DMS153 (cell line): ENCODE measurements around the gene DEFB108B.
"Not testable (repeated sequence)": the region's sequence is repeated elsewhere in the genome, so short reads cannot be mapped to it uniquely, and the experiment has no call there.

Experiments
- DNase-seq: peaks from one replicate; lab custom pipeline; 2025; lab: John Stamatoyannopoulos, UW

The DEFB108B gene

DNA sequence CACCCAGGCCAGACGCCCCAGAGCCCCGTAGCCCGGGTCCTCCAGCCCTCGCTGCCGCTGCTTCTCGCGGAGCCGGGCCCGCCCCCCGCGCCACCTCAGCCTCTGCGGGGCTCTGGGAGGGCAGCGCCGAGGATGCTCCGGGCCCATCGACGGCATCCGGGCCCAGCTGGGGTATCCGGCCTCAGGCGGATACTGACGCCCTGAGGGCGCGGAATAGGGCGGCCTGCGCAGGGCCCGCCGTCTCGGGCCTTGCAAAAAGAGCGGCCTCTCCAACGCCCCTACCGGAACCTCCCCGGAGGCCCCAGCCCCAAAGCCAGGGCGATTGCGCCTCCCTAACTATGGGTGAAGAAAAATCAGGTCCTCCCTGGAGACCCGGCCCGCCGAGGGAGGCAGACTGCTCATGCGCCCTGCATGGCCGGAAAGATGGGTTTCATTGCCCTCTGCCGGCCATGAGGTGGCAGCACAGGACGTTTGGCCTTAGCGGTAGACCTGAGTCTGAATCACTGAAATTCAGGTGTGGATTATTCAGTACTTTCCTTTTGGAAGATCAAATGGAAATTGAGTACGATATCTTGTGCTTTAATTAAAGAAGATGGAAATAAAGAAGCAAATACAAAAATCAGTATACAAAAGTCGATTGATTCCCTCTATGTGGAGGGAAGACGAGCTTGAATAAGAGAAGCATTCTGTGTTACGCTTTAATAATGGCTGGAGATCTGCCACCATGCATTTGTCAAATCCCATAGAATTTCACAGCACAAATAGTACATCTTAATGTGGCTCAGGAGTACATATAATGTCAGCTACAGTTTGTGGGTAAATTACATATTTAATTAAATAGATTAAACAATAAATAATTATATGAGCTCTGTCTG, 19.3 kb upstream of the DEFB108B start:
- DNase-seq = peak; percentile 52

DNA sequence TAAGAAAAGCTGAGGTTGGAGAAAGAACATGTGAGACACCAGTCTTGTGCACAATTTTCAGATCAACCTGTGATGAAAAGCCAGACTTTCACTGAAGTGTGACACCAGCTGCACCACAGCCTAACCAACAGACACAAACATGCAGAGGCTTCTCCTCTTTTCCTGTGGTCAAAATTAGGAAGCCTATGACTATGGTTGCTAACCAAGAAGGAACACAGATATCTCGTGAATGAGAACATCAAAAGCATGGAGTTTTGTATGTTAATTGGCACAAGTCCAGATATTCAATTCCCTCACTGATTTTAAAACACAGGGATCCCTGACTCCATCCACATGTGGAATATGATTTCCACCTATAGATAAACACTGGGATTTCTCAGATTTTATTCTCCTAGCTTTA, 11.5 kb upstream of the DEFB108B start:
- DNase-seq = not testable (repeated sequence)

DNA sequence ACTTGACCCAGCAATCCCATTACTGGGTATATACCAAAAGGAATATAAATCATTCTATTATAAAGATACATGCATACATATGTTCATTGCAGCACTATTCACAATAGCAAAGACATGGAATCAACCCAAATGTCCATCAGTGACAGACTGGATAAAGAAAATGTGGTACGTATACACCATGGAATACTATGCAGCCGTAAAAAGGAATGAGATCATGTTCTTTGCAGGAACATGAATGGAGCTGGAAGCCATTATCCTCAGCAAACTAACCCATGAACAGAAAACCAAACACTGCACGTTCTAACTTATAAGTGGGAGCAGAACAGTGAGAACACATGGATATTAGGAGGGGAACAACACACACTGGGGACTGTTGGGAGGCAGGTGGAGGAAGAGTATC, 3.8 kb upstream of the DEFB108B start:
- DNase-seq = not testable (repeated sequence)

DNA sequence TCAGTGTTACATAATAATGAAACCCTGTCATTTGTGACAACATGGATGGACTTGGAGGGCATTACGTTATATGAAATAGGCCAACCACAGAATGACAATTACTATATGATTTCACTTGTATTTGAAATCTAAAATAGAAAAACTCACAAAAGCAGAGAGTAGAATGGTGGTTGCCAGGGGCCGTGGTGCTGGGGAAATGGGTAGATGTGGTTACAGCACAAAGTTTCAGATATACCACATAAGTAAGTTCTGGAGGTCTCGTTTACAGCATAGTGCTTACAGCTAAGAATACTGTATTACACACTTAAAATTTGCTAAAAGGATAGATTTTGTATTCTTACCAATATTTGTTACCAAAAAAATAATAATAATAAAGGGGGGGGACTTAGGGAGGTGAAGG, 3.3 kb upstream of the DEFB108B start:
- not testable (repeated sequence) for DNase-seq

GRCh38 chr11:71842720-71843119, 9.7 kb downstream of the DEFB108B start:
- not testable (repeated sequence) for DNase-seq

- DNase-seq = not testable (repeated sequence)
Measured at GRCh38 chr11:71843355-71843754, 10.4 kb downstream of the DEFB108B start.

- no peak for DNase-seq
Measured at GRCh38 chr11:71843858-71844257, 10.9 kb downstream of the DEFB108B start.

DNA sequence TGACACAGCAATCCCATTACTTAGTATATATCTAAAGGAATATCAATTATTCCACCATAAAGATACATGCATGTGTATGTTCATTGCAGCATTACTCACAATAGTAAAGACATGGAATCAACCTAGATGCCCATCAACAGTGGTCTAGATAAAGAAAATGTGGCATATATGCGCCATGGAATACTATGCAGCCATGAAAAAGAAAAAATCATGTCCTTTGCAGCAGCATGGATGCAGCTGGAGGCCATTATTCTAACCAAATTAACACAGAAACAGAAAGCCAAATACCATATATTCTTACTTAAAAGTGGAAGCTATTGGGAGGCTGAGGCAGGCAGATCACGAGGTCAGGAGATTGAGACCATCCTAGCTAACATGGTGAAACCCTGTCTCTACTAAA, 20.9 kb downstream of the DEFB108B start:
- DNase-seq = not testable (repeated sequence)

- not testable (repeated sequence) for DNase-seq
Measured at GRCh38 chr11:71855880-71856279, 22.9 kb downstream of the DEFB108B start.

GRCh38 chr11:71860835-71861234, 27.8 kb downstream of the DEFB108B start:
- not testable (repeated sequence) for DNase-seq

DNA sequence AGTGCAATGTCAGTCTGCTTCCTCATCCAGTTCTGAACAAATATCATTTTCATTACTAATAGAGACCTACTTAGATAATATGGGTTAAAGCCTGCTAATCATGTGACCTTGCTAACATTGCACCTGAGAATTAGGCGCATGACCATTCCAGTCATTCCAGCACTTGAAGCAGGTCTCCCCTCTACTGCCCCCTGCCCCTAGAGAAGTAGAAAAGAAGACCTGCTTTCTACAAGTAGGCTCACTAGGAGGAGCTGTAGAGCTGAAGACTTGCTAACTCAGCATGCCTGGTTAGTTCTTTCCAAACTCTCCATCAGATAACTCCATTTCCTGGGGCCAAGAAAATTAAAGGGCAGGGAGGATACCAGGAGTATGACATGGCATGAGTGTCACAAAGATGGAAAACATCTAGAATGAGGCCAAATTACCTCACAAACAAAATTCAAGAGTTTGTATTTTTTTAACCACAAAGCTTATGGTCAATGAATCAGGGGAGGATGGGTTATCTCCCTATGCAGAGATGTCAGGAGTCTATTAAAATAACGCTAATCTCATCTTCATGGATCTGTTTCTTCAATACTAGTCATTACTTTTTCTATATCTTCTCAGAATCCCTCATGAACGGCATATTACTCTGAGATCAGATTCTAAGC, 31.1 kb downstream of the DEFB108B start:
- DNase-seq = not testable (repeated sequence)

DNA sequence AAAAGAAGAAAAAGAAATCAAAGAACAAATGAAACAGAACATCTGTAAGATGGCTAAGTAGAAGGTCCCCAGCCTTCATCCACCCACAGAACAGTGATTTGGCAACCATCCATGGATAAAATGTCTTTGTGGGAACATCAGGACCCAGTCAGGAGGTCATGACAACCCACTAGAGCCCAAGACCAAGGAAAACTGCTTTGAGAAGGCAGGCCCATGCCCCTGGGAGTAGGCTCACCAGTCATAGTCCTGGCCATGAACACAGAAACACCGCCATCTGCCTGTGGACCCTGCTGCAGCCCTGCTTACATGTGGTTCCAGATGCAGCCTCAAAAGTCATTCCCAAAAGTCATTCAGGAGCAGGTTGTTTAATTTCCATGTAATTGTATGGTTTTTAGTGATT, 34.2 kb downstream of the DEFB108B start:
- not testable (repeated sequence) for DNase-seq

DNA sequence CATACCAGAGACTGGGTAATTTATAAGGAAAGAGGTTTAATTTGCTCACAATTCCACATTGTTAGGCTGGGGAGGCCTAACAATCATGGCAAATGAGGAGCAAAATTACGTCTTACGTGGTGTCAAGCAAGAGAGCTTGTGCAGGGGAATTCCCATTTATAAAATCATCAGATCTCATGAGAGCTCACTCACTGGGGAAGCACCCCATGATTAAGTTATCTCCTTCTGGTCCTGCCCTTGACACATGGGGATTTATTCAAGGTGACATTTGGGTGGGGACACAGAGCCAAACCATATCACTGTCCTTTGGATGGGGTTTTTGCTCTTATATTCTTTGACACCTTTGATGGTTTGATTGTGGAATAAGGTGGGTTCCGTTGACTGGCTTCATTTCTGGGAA, 36.9 kb downstream of the DEFB108B start:
- DNase-seq = not testable (repeated sequence)

GRCh38 chr11:71870661-71871060, 37.7 kb downstream of the DEFB108B start:
- not testable (repeated sequence) for DNase-seq

DNA sequence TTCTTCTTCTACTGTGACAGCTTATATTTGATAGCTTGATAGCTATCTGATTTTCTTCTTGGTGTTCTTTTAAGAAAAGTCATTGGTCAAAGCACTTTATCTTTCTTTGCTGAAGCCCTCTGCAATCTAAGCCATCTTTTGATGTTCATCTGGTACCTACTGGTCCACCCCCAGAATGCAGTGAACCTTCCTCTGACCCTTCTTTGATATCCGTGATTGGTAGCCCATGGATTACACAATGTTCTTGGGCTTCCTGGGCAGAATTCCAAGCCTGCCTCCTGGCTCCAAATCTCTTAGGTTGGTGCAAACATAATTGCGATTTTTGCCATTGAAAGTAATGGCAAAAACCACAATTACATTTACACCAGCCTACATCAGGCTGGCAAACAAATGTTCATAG, 43.3 kb downstream of the DEFB108B start:
- DNase-seq = not testable (repeated sequence)

DNA sequence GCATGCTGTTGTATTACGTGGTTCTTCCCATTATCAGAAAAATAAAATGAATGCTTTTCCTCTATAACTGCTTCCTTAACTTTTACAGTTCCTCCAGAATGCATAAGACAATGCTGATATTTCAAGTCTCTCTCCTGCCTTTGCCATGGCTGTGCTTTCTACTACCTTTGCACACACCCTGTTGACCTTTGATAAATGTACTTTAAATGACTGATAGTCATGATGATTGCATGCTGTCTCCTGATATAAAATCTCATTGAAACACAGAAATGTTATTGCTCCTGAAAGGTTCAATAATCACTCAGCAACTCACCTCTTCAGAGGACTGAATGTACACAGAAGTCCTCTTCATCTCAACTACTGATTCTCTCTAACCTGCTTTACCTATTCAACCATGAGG, 45.1 kb downstream of the DEFB108B start, which contains the start of gene DEFB131B:
Gene DEFB131B (plus strand): TSS at position 395 of the 400 bp plus-strand sequence. CDS start 0 bp downstream, at position 395.
- not testable (repeated sequence) for DNase-seq

- DNase-seq = not testable (repeated sequence)
Measured at GRCh38 chr11:71885806-71886205, 52.8 kb downstream of the DEFB108B start.
